22Rv1 (cell line): Measurements from ENCODE around the gene NAT10.

Source experiments
- H3K27ac ChIP-seq: fragments of 450-650 bp; 2 replicates; pipeline ENCODE4 v1.5.1; 2017
- ZFX ChIP-seq: fragments of 450-650 bp; IDR thresholded peaks from 2 replicates; pipeline ENCODE4 v1.6.1; 2017; ENCODE audit warnings: antibody characterized with exemption, borderline replicate concordance
- TF ChIP-seq, protein P1 (sequence below): fragments of 450-650 bp; IDR thresholded peaks from 2 replicates; pipeline ENCODE4 v1.5.1; 2017; ENCODE audit warnings: mild to moderate bottlenecking

NAT10 gene

GRCh38 chr11:34183848-34184391 lies 78.5 kb downstream of the NAT10 start:
- TF ChIP-seq, protein P1, sequence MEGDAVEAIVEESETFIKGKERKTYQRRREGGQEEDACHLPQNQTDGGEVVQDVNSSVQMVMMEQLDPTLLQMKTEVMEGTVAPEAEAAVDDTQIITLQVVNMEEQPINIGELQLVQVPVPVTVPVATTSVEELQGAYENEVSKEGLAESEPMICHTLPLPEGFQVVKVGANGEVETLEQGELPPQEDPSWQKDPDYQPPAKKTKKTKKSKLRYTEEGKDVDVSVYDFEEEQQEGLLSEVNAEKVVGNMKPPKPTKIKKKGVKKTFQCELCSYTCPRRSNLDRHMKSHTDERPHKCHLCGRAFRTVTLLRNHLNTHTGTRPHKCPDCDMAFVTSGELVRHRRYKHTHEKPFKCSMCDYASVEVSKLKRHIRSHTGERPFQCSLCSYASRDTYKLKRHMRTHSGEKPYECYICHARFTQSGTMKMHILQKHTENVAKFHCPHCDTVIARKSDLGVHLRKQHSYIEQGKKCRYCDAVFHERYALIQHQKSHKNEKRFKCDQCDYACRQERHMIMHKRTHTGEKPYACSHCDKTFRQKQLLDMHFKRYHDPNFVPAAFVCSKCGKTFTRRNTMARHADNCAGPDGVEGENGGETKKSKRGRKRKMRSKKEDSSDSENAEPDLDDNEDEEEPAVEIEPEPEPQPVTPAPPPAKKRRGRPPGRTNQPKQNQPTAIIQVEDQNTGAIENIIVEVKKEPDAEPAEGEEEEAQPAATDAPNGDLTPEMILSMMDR, result no peak

DNA sequence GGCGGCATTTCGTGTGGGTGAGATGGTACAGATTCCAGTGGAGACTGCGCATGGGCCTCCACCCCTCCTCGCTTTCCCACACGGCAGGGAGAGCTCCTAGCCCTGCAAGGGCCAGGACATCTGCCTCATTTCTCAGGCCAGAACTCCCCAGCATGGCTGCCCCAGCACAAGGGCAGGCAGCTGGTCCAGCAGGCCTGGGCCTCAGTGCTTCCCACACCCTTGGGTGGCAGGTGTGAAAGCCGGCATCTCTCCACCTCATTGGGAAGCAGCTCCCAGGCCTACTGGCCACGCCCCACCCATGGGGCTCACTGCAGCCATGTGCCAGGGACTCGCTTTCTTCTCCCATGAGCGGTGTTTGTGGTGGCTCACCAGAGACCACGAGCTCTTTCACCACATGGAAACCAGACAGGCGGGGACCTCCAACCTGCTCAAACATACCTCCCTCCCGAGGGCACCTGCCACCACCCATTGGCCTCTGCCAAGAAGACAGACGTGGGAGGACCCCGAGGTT lies 79.1 kb downstream of the NAT10 start:
- H3K27ac ChIP-seq, result no peak overlapping the region
- TF ChIP-seq ZFX, result no peak
- TF ChIP-seq, protein P1, result no peak

More at GRCh38 chr11:34183848-34184391, 78.5 kb downstream of the NAT10 start:
- H3K27ac ChIP-seq, result no peak overlapping the region

- TF ChIP-seq, protein P1, result no peak
- TF ChIP-seq ZFX, result no peak
- no peak overlapping the region for H3K27ac ChIP-seq
Measured at GRCh38 chr11:34185926-34186841, 80.8 kb downstream of the NAT10 start.

DNA sequence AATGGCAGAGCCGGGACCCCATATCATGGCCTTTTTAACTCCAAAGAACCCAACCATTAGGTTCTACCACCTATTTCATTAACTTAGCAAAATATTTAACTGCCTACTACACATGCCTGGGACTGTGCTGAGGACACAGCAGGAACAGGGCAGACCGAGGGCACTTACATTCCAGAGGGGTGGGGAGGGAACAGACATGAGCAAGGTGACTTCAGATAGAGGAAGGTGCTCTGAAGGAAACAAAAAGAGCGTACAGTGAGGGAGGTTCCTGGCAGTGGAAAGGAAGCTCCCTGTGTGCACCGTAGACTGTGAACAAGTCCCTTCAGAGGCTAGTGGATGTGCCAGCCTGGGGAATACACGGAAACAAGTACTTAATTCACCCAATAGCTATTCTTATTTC lies 82.8 kb downstream of the NAT10 start:
- TF ChIP-seq, protein P1, result no peak
- no peak for TF ChIP-seq ZFX
- no peak overlapping the region for H3K27ac ChIP-seq

GRCh38 chr11:34189191-34189590 lies 83.8 kb downstream of the NAT10 start:
- TF ChIP-seq ZFX, result no peak
- TF ChIP-seq, protein P1, result no peak
- H3K27ac ChIP-seq, result no peak overlapping the region

DNA sequence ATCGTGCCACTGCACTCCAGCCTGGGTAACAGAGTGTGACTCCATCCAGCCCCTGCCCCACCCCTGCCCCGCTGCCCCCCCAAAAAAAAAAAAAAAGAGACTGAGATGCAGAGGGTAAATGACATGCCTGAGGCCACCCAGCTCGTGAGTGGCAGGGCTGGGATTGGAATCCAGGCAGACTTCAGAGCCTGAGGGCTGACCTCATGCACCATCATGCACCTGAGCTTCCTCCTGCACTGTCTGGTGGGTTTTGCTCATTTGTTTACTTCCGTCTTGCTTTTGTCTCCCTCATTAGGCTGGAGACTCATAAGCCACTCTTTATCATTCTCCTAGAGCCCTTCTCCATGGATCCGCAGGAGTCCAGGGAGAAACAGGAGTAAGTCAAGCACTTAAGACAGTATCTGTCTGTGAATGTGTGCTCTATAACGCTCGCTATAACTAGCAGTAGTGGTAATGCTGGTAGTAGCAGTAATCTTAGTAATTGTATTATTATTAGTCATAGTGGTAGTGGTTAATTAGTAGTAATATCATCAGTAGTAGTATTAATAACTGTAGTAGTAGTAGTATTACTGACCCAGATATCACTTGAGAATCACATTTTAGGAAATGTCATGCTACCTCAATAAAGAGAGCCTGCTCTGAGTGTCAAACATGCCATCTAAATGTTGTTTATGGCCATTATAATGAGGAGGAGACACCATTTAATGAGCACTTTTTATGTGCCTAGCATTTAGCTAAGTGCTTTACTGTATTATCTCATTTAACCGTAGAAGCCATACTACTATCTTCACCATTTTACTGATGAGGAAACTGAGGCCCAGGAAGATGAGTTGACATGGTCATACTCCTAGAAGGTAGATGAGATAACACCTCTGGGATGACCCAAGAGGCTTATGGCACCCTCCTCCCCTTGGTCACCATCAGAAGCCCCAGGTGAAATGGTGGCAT lies 85.0 kb downstream of the NAT10 start:
- TF ChIP-seq, protein P1, result no peak
- TF ChIP-seq ZFX, result no peak
- no peak overlapping the region for H3K27ac ChIP-seq
